MM.1S (cell line): ENCODE results near the gene NXPH4.
A peak's percentile ranks its signal among the peaks of the same experiment; 100 is the strongest.

Experiments
- DNase-seq: peaks from one replicate; pipeline ENCODE4 v3.0.0-alpha.2; 2015
- H2AFZ ChIP-seq: fragments of 300-600 bp; sonication (generic); 2 replicates; pipeline ENCODE4 v1.6.0; 2016; ENCODE audit warnings: antibody characterized with exemption, low read length
- H3F3A ChIP-seq: fragments of 300-600 bp; sonication (generic); 2 replicates; pipeline ENCODE4 v1.6.1; 2016; ENCODE audit warnings: mild to moderate bottlenecking, antibody characterized with exemption, low read length, moderate library complexity, mixed read lengths; ENCODE audit not compliant: insufficient read depth
- H3K27ac ChIP-seq: fragments of 300-600 bp; sonication (generic); 2 replicates; pipeline ENCODE4 v1.5.1; 2016; ENCODE audit warnings: mild to moderate bottlenecking, low read length
- H3K27me3 ChIP-seq: fragments of 300-600 bp; sonication (generic); replicated peaks from 2 replicates; pipeline ENCODE4 v1.6.0; 2016; ENCODE audit warnings: low read length; ENCODE audit not compliant: insufficient read depth
- H3K36me3 ChIP-seq: fragments of 300-600 bp; sonication (generic); replicated peaks from 2 replicates; pipeline ENCODE4 v1.6.1; 2016; ENCODE audit warnings: mild to moderate bottlenecking, low read length, mixed read lengths; ENCODE audit not compliant: insufficient read depth
- H3K4me1 ChIP-seq: fragments of 300-600 bp; sonication (generic); 2 replicates; pipeline ENCODE4 v1.6.1; 2016; ENCODE audit warnings: low read length, mixed read lengths
- H3K4me2 ChIP-seq: fragments of 300-600 bp; sonication (generic); 2 replicates; pipeline ENCODE4 v1.6.0; 2016; ENCODE audit warnings: low read depth, low read length
- H3K4me3 ChIP-seq: fragments of 300-600 bp; sonication (generic); 2 replicates; pipeline ENCODE4 v1.5.1; 2016; ENCODE audit warnings: low read length, mixed read lengths
- H3K79me2 ChIP-seq: fragments of 300-600 bp; sonication (generic); 2 replicates; pipeline ENCODE4 v1.6.1; 2016; ENCODE audit warnings: mixed run types, low read length, mixed read lengths
- H3K9ac ChIP-seq: fragments of 300-600 bp; sonication (generic); 2 replicates; pipeline ENCODE4 v1.6.1; 2016; ENCODE audit warnings: low read length, mixed read lengths
- H3K9me2 ChIP-seq: fragments of 300-600 bp; sonication (generic); replicated peaks from 2 replicates; pipeline ENCODE4 v1.6.1; 2016; ENCODE audit warnings: mild to moderate bottlenecking, low read length, mixed read lengths; ENCODE audit not compliant: insufficient read depth
- H3K9me3 ChIP-seq: fragments of 300-600 bp; sonication (generic); replicated peaks from 2 replicates; pipeline ENCODE4 v1.6.1; 2016; ENCODE audit warnings: mild to moderate bottlenecking, low read length, mixed read lengths; ENCODE audit not compliant: insufficient read depth
- H4K20me1 ChIP-seq: fragments of 300-600 bp; sonication (generic); 2 replicates; pipeline ENCODE4 v1.6.1; 2016; ENCODE audit warnings: mild to moderate bottlenecking, low read length, moderate library complexity, mixed read lengths; ENCODE audit not compliant: insufficient read depth
- EZH2 ChIP-seq: fragments of 300-600 bp; sonication (generic); optimal IDR thresholded peaks from 2 replicates; pipeline ENCODE3; 2017; ENCODE audit warnings: low read depth, mild to moderate bottlenecking, antibody characterized with exemption, low read length, mixed read lengths
- EZH2phosphoT487 ChIP-seq: fragments of 300-600 bp; sonication (generic); IDR thresholded peaks from 2 replicates; pipeline ENCODE4 v1.6.1; 2018; ENCODE audit warnings: antibody characterized with exemption, low read length
- TF ChIP-seq, protein P1 (sequence below): fragments of 300-600 bp; sonication (generic); IDR thresholded peaks from 2 replicates; pipeline ENCODE4 v1.5.1; 2016; ENCODE audit warnings: antibody characterized with exemption, low read length, mixed read lengths

The NXPH4 gene

DNA sequence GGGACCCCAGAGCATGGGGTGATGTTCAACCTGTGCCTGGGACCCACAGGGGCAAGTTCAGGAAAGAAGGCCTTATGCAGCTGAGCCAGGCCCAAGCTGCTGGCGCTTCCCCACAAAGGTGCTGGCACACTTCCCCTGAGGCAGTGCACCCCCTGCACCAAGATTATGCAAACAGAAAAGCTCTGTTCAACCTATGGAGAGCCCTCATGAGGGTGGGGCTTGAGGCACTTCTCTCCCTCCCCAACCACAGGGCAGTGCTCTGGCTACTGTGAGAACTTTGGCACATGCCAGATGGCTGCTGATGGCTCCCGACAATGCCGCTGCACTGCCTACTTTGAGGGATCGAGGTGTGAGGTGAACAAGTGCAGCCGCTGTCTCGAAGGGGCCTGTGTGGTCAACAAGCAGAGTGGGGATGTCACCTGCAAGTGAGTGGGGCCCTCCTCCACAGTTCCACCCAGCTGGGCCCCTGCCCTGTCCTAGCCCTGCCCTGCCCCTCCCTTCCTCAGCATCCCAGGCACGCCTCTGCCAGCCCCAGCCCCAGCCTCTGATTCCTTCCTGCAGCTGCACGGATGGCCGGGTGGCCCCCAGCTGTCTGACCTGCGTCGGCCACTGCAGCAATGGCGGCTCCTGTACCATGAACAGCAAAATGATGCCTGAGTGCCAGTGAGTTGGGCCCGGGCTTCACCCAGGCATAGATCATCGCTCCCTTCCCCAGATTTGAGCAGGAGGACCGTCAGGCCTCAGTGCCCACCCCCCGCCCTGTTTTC lies 5.5 kb upstream of the NXPH4 start:
- DNase-seq: no peak
- no peaks in the 10 kb centered on the region for H3K9me3 ChIP-seq
- peaks cover 15% of the 10 kb centered on the region for H3K4me1 ChIP-seq
- H3K4me3 ChIP-seq: no peak overlapping the region
- peaks cover 9% of the 10 kb centered on the region for H3F3A ChIP-seq
- no peak overlapping the region for H3K4me2 ChIP-seq
- no peaks in the 10 kb centered on the region for H3K79me2 ChIP-seq
- H3K9ac ChIP-seq: no peak overlapping the region
- TF ChIP-seq EZH2phosphoT487: no peak
- H2AFZ ChIP-seq: no peak overlapping the region
- H4K20me1 ChIP-seq: 0 out of 2 replicates have a peak, but pooled peaks cover 4% of the 10 kb centered on the region
- H3K36me3 ChIP-seq: no peaks in the 10 kb centered on the region
- H3K9me2 ChIP-seq: no peaks in the 10 kb centered on the region
- H3K27ac ChIP-seq: no peak overlapping the region
- peaks cover 90% of the 10 kb centered on the region for H3K27me3 ChIP-seq

DNA sequence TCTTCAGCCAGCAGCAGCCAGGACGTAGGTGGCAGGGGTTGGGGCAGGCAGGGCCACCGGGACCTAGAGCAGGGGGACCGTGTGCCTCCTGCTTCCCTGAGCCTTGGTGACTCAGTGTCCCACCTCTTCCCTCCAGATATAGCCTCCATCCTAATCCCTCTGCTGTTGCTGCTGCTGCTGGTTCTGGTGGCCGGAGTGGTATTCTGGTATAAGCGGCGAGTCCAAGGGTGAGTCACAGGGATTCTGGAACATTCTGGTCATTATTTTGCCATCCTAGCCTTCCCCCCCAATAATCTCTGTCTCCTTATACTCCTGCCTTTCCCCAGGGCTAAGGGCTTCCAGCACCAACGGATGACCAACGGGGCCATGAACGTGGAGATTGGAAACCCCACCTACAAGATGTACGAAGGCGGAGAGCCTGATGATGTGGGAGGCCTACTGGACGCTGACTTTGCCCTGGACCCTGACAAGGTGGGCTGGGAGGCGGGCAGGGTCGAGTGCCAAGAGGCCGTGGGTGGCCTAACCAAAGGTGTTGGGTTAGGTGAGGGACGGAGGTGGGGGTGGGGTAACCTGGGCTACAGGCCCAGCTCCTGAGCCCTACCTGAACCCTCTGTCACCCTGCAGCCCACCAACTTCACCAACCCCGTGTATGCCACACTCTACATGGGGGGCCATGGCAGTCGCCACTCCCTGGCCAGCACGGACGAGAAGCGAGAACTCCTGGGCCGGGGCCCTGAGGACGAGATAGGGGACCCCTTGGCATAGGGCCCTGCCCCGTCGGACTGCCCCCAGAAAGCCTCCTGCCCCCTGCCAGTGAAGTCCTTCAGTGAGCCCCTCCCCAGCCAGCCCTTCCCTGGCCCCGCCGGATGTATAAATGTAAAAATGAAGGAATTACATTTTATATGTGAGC lies 4.5 kb upstream of the NXPH4 start:
- Histone ChIP-seq H4K20me1 (0 out of 2 replicates have a peak, but pooled peaks cover 4% of the 10 kb centered on the region), H3K4me2 (no peak overlapping the region), H3K79me2 (no peaks in the 10 kb centered on the region), H3K9me3 (no peaks in the 10 kb centered on the region), H3K27ac (no peak overlapping the region), H3K4me1 (peaks cover 17% of the 10 kb centered on the region), H2AFZ (no peak overlapping the region), H3K4me3 (no peak overlapping the region), H3K9me2 (no peaks in the 10 kb centered on the region), H3K9ac (no peak overlapping the region), H3K36me3 (no peaks in the 10 kb centered on the region), H3K27me3 (peaks cover 91% of the 10 kb centered on the region), H3F3A (peaks cover 10% of the 10 kb centered on the region)
- no peak for DNase-seq
- TF ChIP-seq EZH2phosphoT487: no peak
- TF ChIP-seq, protein P1, sequence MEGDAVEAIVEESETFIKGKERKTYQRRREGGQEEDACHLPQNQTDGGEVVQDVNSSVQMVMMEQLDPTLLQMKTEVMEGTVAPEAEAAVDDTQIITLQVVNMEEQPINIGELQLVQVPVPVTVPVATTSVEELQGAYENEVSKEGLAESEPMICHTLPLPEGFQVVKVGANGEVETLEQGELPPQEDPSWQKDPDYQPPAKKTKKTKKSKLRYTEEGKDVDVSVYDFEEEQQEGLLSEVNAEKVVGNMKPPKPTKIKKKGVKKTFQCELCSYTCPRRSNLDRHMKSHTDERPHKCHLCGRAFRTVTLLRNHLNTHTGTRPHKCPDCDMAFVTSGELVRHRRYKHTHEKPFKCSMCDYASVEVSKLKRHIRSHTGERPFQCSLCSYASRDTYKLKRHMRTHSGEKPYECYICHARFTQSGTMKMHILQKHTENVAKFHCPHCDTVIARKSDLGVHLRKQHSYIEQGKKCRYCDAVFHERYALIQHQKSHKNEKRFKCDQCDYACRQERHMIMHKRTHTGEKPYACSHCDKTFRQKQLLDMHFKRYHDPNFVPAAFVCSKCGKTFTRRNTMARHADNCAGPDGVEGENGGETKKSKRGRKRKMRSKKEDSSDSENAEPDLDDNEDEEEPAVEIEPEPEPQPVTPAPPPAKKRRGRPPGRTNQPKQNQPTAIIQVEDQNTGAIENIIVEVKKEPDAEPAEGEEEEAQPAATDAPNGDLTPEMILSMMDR: 0 out of 2 replicates have a peak, but pooled peaks have one; percentile 9
- no peak for TF ChIP-seq EZH2

DNA sequence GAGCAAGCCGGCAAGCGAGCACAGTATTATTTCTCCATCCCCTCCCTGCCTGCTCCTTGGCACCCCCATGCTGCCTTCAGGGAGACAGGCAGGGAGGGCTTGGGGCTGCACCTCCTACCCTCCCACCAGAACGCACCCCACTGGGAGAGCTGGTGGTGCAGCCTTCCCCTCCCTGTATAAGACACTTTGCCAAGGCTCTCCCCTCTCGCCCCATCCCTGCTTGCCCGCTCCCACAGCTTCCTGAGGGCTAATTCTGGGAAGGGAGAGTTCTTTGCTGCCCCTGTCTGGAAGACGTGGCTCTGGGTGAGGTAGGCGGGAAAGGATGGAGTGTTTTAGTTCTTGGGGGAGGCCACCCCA lies 3.9 kb upstream of the NXPH4 start:
- no peak for DNase-seq
- Histone ChIP-seq H3K9ac (no peak overlapping the region), H3K9me3 (no peaks in the 10 kb centered on the region), H3K36me3 (no peaks in the 10 kb centered on the region), H3K79me2 (no peaks in the 10 kb centered on the region), H3K27ac (no peak overlapping the region), H2AFZ (no peak overlapping the region), H3K4me2 (no peak overlapping the region), H3K4me1 (peaks cover 17% of the 10 kb centered on the region), H4K20me1 (0 out of 2 replicates have a peak, but pooled peaks cover 4% of the 10 kb centered on the region), H3K4me3 (no peak overlapping the region), H3K27me3 (peaks cover 92% of the 10 kb centered on the region), H3K9me2 (no peaks in the 10 kb centered on the region), H3F3A (peaks cover 10% of the 10 kb centered on the region)
- TF ChIP-seq, protein P1: no peak
- TF ChIP-seq EZH2: no peak
- TF ChIP-seq EZH2phosphoT487: no peak
